CD14-positive monocyte (primary cell): ENCODE data around the gene ARFGEF3. TPM values are rescaled to one million over a fixed set of nuclear protein-coding genes. Genes with fewer than 3 reads are reported as not detected.

ENCODE experiments used
- DNase-seq, 3 donors: peaks; one replicate each; pipeline ENCODE4 v3.0.0-alpha.2; 2011 to 2022
- H2AFZ ChIP-seq: 2 replicates; pipeline ENCODE4 v1.6.0; 2012; ENCODE audit warnings: mild to moderate bottlenecking, low read depth, low read length, inconsistent platforms; ENCODE audit not compliant: insufficient read depth, poor library complexity, severe bottlenecking
- H3K27ac ChIP-seq, 2 donors: 1 replicate in 1 of 2; 2 replicates in 1 of 2; pipeline ENCODE4 v1.5.1; 2012 to 2013; ENCODE audit warnings: low read length in 2 of 2, control low read depth in 1 of 2, inconsistent platforms in 1 of 2, low read depth in 1 of 2, mild to moderate bottlenecking in 1 of 2
- H3K27me3 ChIP-seq, 2 donors: one replicate each; pipeline versions ENCODE4 v1.6.0 to v1.6.1; 2011 to 2013; ENCODE audit warnings: low read length in 2 of 2; ENCODE audit not compliant: control insufficient read depth in 2 of 2, insufficient read depth in 2 of 2
- H3K36me3 ChIP-seq, 2 donors: replicated peaks in 1 of 2; 1 replicate in 1 of 2; 2 replicates in 1 of 2; pipeline versions ENCODE4 v1.5.1 to v1.6.1; 2012 to 2013; ENCODE audit warnings: low read length in 2 of 2, control low read depth in 1 of 2, inconsistent platforms in 1 of 2, mild to moderate bottlenecking in 1 of 2; ENCODE audit not compliant: insufficient read depth in 2 of 2, control insufficient read depth in 1 of 2
- H3K4me1 ChIP-seq, 2 donors: 1 replicate in 1 of 2; 2 replicates in 1 of 2; pipeline versions ENCODE4 v1.5.1 to v1.6.1; 2012 to 2013; ENCODE audit warnings: low read length in 2 of 2, control low read depth in 1 of 2, inconsistent platforms in 1 of 2, mild to moderate bottlenecking in 1 of 2, moderate library complexity in 1 of 2; ENCODE audit not compliant: insufficient read depth in 2 of 2, control insufficient read depth in 1 of 2
- H3K4me2 ChIP-seq: replicated peaks from 2 replicates; pipeline ENCODE3; 2012; ENCODE audit warnings: low read length, moderate library complexity, mild to moderate bottlenecking; ENCODE audit not compliant: poor library complexity, severe bottlenecking; ENCODE audit errors: extremely low read depth
- H3K4me3 ChIP-seq, 3 experiments: fragments of 200-600 bp in 1 of 3; sonication (generic) in 1 of 3; replicated peaks in 1 of 3; 1 replicate in 2 of 3; 2 replicates in 1 of 3; pipeline ENCODE4 v1.5.1; 2011 to 2013; ENCODE audit warnings: low read length in 3 of 3, mild to moderate bottlenecking in 3 of 3, control low read depth in 2 of 3, low read depth in 2 of 3, inconsistent platforms in 1 of 3, moderate library complexity in 1 of 3
- H3K79me2 ChIP-seq: 2 replicates; pipeline ENCODE4 v1.6.0; 2012; ENCODE audit warnings: mild to moderate bottlenecking, control low read depth, inconsistent platforms, low read length, moderate library complexity; ENCODE audit not compliant: insufficient read depth
- H3K9ac ChIP-seq: 2 replicates; pipeline ENCODE4 v1.6.0; 2017; ENCODE audit warnings: low read length, mild to moderate bottlenecking; ENCODE audit not compliant: insufficient read depth, poor library complexity, severe bottlenecking
- H3K9me3 ChIP-seq, 2 donors: replicated peaks in 1 of 2; 1 replicate in 1 of 2; 2 replicates in 1 of 2; pipeline versions ENCODE4 v1.5.1 to v1.6.1; 2012 to 2013; ENCODE audit warnings: low read length in 2 of 2, control low read depth in 1 of 2; ENCODE audit not compliant: control insufficient read depth in 1 of 2, insufficient read depth in 1 of 2
- H4K20me1 ChIP-seq: 2 replicates; pipeline ENCODE4 v1.6.0; 2012; ENCODE audit warnings: mild to moderate bottlenecking, low read length, control low read depth, moderate library complexity; ENCODE audit not compliant: insufficient read depth
- H3K27ac Mint-ChIP-seq, 7 donors: one replicate each; pipeline ENCODE4 v1.8.0; 2020; ENCODE audit warnings: mild to moderate bottlenecking in 7 of 7, mixed read lengths in 7 of 7, moderate library complexity in 6 of 7, inconsistent platforms in 2 of 7
- H3K27me3 Mint-ChIP-seq, 3 donors: one replicate each; pipeline ENCODE4 v1.8.0; 2021 to 2022; ENCODE audit warnings: low read depth in 3 of 3, mild to moderate bottlenecking in 3 of 3, mixed read lengths in 3 of 3, moderate library complexity in 3 of 3, inconsistent platforms in 1 of 3
- H3K36me3 Mint-ChIP-seq, 2 donors: one replicate each; pipeline ENCODE4 v1.8.0; 2020; ENCODE audit warnings: mixed read lengths in 2 of 2, inconsistent platforms in 1 of 2, mild to moderate bottlenecking in 1 of 2
- H3K4me1 Mint-ChIP-seq: one replicate; pipeline ENCODE4 v1.8.0; 2020; ENCODE audit warnings: mild to moderate bottlenecking, mixed read lengths
- H3K4me3 Mint-ChIP-seq, 2 donors: one replicate each; pipeline ENCODE4 v1.8.0; 2020; ENCODE audit warnings: mild to moderate bottlenecking in 2 of 2, mixed read lengths in 2 of 2, moderate library complexity in 1 of 2
- H3K9me3 Mint-ChIP-seq, 7 donors: one replicate each; pipeline ENCODE4 v1.8.0; 2020 to 2022; ENCODE audit warnings: mixed read lengths in 7 of 7, mild to moderate bottlenecking in 6 of 7, moderate library complexity in 6 of 7, inconsistent platforms in 2 of 7
- CTCF ChIP-seq: fragments of 200-600 bp; IDR thresholded peaks from one replicate; pipeline ENCODE4 v1.8.0; 2022; ENCODE audit warnings: antibody characterized with exemption, mild to moderate bottlenecking
- WGBS: methylation state at CpG from one replicate; pipeline ENCODE4 v1.1.5; 2013; ENCODE audit warnings: missing lambda C conversion rate; ENCODE audit not compliant: insufficient coverage; 5-methylcytosine and 5-hydroxymethylcytosine counted together
- intact Hi-C, 2 donors: fragments of 100-400 bp; cut with micrococcal nuclease; formaldehyde crosslinking; loops; one replicate each; pipeline versions ENCODE4 v1.15.0 to v1.15.1; 2023
- polyA plus RNA-seq, 3 donors: library from polyadenylated mRNA; depleted of rRNA in 1 of 3; unstranded in 2 of 3; stranded (reverse) in 1 of 3; fragments of 300-500 nt in 2 of 3; fragments of >200 nt in 1 of 3; fragmentation: Illumina TruSeq in 2 of 3; gene quantifications; 1 replicate in 2 of 3; 2 replicates in 1 of 3; pipeline ENCODE4 v1.2.3, GENCODE V29; 2012 to 2021

The ARFGEF3 gene
- polyA plus RNA-seq, 3 donors: not detected

DNA sequence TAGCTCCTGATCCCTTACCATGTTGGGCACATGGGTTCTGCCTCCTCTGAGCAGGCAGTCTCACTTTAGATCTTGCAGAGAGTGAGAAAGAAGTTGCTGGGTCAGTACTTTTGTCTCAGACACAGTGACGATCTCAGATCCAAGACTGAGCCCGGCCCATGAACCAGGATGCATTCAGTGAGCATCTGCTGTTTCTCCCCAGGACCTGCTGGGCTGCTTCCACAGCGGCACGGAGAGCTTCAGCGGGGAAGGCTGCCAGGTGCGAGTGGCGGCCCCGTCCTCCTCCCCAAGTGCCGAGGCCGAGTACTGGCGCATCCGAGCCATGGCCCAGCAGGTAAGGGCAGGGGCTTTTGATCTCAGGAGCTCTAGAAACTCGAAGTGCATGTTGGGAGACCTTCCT lies 162.1 kb downstream of the ARFGEF3 start:
- intact Hi-C loops: no loop called here
- Histone ChIP-seq H3K27ac (no peak overlapping the region), H3K4me3 (no peak overlapping the region), H3K4me2 (no peak overlapping the region), H2AFZ (no peak overlapping the region), H3K27me3 (no peaks in the 10 kb centered on the region), H3K36me3 (no peaks in the 10 kb centered on the region), H3K79me2 (no peaks in the 10 kb centered on the region), H4K20me1 (no peaks in the 10 kb centered on the region), H3K9ac (no peak overlapping the region), H3K9me3 (no peaks in the 10 kb centered on the region), H3K4me1 (no peaks in the 10 kb centered on the region)
- Mint-ChIP-seq H3K36me3 (no peaks in the 10 kb centered on the region), H3K27me3 (peaks cover 2 to 5% (median 4%) of the 10 kb centered on the region in 3 donors), H3K27ac (no peak overlapping the region), H3K9me3 (peaks cover 0 to 10% (median 5%) of the 10 kb centered on the region in 7 donors), H3K4me1 (peaks cover 4% of the 10 kb centered on the region), H3K4me3 (no peak overlapping the region)
- no peak for TF ChIP-seq CTCF
- WGBS: 96% methylated on average over 13 of the region's 13 CpGs
- no peak for DNase-seq

DNA sequence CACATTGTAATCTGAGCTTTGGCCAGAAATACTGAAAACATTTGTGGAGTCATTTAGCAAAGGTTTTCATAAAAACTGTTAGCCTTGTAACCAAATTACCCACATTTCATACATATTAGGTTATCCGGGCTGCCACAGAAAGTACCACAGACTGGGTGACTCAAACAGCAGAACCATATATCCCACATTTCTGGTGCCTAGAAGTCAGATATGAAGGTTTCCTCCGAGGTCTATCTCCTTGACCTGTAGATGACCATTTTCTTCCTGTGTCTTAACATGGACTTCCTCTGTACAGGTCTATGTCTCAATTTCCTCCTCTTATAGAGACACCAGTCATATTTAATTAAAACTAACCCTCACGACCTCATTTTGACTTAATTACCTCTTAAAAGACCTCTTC lies 166.5 kb downstream of the ARFGEF3 start:
- Mint-ChIP-seq H3K4me1 (peaks cover 4% of the 10 kb centered on the region), H3K4me3 (no peak overlapping the region), H3K36me3 (no peaks in the 10 kb centered on the region), H3K9me3 (peaks cover 0 to 5% (median 0%) of the 10 kb centered on the region in 7 donors), H3K27ac (no peak overlapping the region), H3K27me3 (peaks cover 0 to 6% (median 6%) of the 10 kb centered on the region in 3 donors)
- DNase-seq: no peak
- Histone ChIP-seq H3K27ac (no peak overlapping the region), H3K4me1 (no peaks in the 10 kb centered on the region), H3K4me2 (no peak overlapping the region), H2AFZ (no peak overlapping the region), H3K9ac (no peak overlapping the region), H3K36me3 (no peaks in the 10 kb centered on the region), H3K4me3 (no peak overlapping the region), H3K79me2 (no peaks in the 10 kb centered on the region), H3K27me3 (no peaks in the 10 kb centered on the region), H3K9me3 (no peaks in the 10 kb centered on the region), H4K20me1 (no peaks in the 10 kb centered on the region)
- no CpG with 5 or more reads among the region's 3 CpGs for WGBS
- no peak for TF ChIP-seq CTCF
- intact Hi-C loops: no loop called here
